ENCODE data around the gene ZNF319.

GRCh38 chr16:57996406-57997175 lies 3.9 kb downstream of the ZNF319 start:
- TF ChIP-seq POLR2AphosphoS5 (IDR thresholded peaks at IDR 0.05) = no peak
- TF ChIP-seq CTCF (IDR thresholded peaks at IDR 0.05) = no peak
- TF ChIP-seq POLR2A (IDR thresholded peaks at IDR 0.05) = no peak
- TF ChIP-seq EP300 (IDR thresholded peaks at IDR 0.05) = no peak

All from suprapubic skin (tissue), 4 donors.